Neural cell (in vitro differentiated cells): ENCODE results near the gene ANXA1. TPM values are rescaled to one million over a fixed set of nuclear protein-coding genes. Genes with fewer than 3 reads are reported as not detected.

Experiments
- H2AFZ ChIP-seq: fragments of 200-600, 300-800 bp; sonication (generic), shearing (Covaris generic); 2 replicates; pipeline ENCODE4 v1.6.0; 2014; ENCODE audit warnings: low read depth, mild to moderate bottlenecking, antibody characterized with exemption, low read length, moderate library complexity
- H3F3A ChIP-seq: fragments of 200-600 bp; shearing (Covaris generic); 2 replicates; pipeline ENCODE4 v1.6.1; 2016; ENCODE audit warnings: mild to moderate bottlenecking, moderate library complexity, mixed read lengths, antibody characterized with exemption, low read length; ENCODE audit not compliant: insufficient read depth, poor library complexity, severe bottlenecking
- H3K27ac ChIP-seq: fragments of 200-600, 300-800 bp; sonication (generic), shearing (Covaris generic); 2 replicates; pipeline ENCODE4 v1.5.1; 2014; ENCODE audit warnings: mild to moderate bottlenecking, low read length, moderate library complexity
- H3K27me3 ChIP-seq: fragments of 300-800, 200-600 bp; sonication (generic), shearing (Covaris generic); 2 replicates; pipeline ENCODE4 v1.6.0; 2014; ENCODE audit warnings: mild to moderate bottlenecking, low read depth, low read length, moderate library complexity; ENCODE audit not compliant: insufficient read depth
- H3K36me3 ChIP-seq: fragments of 300-800, 200-600 bp; sonication (generic), shearing (Covaris generic); 2 replicates; pipeline ENCODE4 v1.5.1; 2014; ENCODE audit warnings: mild to moderate bottlenecking, antibody characterized with exemption, low read length, moderate library complexity; ENCODE audit not compliant: insufficient read depth
- H3K4me2 ChIP-seq: fragments of 300-800, 200-600 bp; sonication (generic), shearing (Covaris generic); 2 replicates; pipeline ENCODE4 v1.6.0; 2014; ENCODE audit warnings: mild to moderate bottlenecking, low read length
- H3K4me3 ChIP-seq: fragments of 300-800, 200-600 bp; sonication (generic), shearing (Covaris generic); 2 replicates; pipeline ENCODE4 v1.5.1; 2014; ENCODE audit warnings: mild to moderate bottlenecking, low read length, moderate library complexity
- H3K79me2 ChIP-seq: fragments of 200-600 bp; shearing (Covaris generic); replicated peaks from 2 replicates; pipeline ENCODE4 v1.6.0; 2014; ENCODE audit warnings: mild to moderate bottlenecking, low read length, moderate library complexity; ENCODE audit not compliant: insufficient read depth
- H3K9ac ChIP-seq: fragments of 300-800, 200-600 bp; sonication (generic), shearing (Covaris generic); 2 replicates; pipeline ENCODE4 v1.6.1; 2016; ENCODE audit warnings: mild to moderate bottlenecking, low read length, mixed read lengths
- H3K9me2 ChIP-seq: fragments of 200-600 bp; shearing (Covaris generic); 2 replicates; pipeline ENCODE4 v1.6.1; 2016; ENCODE audit warnings: mild to moderate bottlenecking, low read length, mixed read lengths; ENCODE audit not compliant: insufficient read depth
- H3K9me3 ChIP-seq: fragments of 200-600, 300-800 bp; sonication (generic), shearing (Covaris generic); 2 replicates; pipeline ENCODE4 v1.6.1; 2016; ENCODE audit warnings: mild to moderate bottlenecking, mixed run types, low read length, moderate library complexity, mixed read lengths
- H4K20me1 ChIP-seq: fragments of 200-600 bp; shearing (Covaris generic); 2 replicates; pipeline ENCODE4 v1.6.1; 2016; ENCODE audit warnings: mild to moderate bottlenecking, mixed run types; ENCODE audit not compliant: insufficient read depth
- EP300 ChIP-seq: fragments of 450-650 bp; conservative IDR thresholded peaks from 2 replicates; pipeline ENCODE4 v1.6.1; 2014; ENCODE audit warnings: antibody characterized with exemption, mild to moderate bottlenecking, moderate library complexity; ENCODE audit not compliant: poor library complexity, severe bottlenecking
- EZH2 ChIP-seq: fragments of 200-600, 300-800 bp; shearing (Covaris generic), sonication (generic); IDR thresholded peaks from 2 replicates; pipeline ENCODE4 v1.6.1; 2014; ENCODE audit warnings: antibody characterized with exemption, low read length, borderline replicate concordance, mild to moderate bottlenecking; ENCODE audit not compliant: insufficient read depth, poor library complexity, severe bottlenecking
- MXI1 ChIP-seq: fragments of 450-650 bp; conservative IDR thresholded peaks from 2 replicates; pipeline ENCODE4 v1.6.1; 2014; ENCODE audit warnings: antibody characterized with exemption, mild to moderate bottlenecking; ENCODE audit not compliant: poor library complexity, severe bottlenecking
- POLR2AphosphoS5 ChIP-seq: IDR thresholded peaks from 2 replicates; pipeline ENCODE4 v1.6.1; 2012
- RAD21 ChIP-seq: fragments of 450-650 bp; conservative IDR thresholded peaks from 2 replicates; pipeline ENCODE4 v1.6.1; 2014; ENCODE audit warnings: antibody characterized with exemption, mild to moderate bottlenecking, moderate library complexity
- REST ChIP-seq: IDR thresholded peaks from 2 replicates; pipeline ENCODE4 v1.6.1; 2012; ENCODE audit warnings: borderline replicate concordance
- SMC3 ChIP-seq: fragments of 450-650 bp; conservative IDR thresholded peaks from 2 replicates; pipeline ENCODE4 v1.6.1; 2014; ENCODE audit warnings: antibody characterized with exemption, mild to moderate bottlenecking, moderate library complexity; ENCODE audit not compliant: poor library complexity
- TAF1 ChIP-seq: IDR thresholded peaks from 2 replicates; pipeline ENCODE4 v1.6.1; 2012; ENCODE audit warnings: low read depth
- polyA plus RNA-seq: library from polyadenylated mRNA; depleted of rRNA; stranded (reverse); fragments of >200 nt; gene quantifications from 2 replicates; pipeline ENCODE4 v1.2.3, GENCODE V29; 2014
- TF ChIP-seq, protein P1 (sequence below): fragments of 450-650 bp; IDR thresholded peaks from 2 replicates; pipeline ENCODE4 v1.5.1; 2014; ENCODE audit warnings: antibody characterized with exemption, mild to moderate bottlenecking, moderate library complexity; ENCODE audit not compliant: poor library complexity, severe bottlenecking

ANXA1 gene
- polyA plus RNA-seq, 1 donor from 2014 or later = 5.8 TPM

GRCh38 chr9:73167614-73168013 lies 15.9 kb downstream of the ANXA1 start:
- Histone ChIP-seq H3K27me3 (no peaks in the 10 kb centered on the region), H3K9ac (no peak overlapping the region), H3K9me3 (no peaks in the 10 kb centered on the region), H3K36me3 (no peaks in the 10 kb centered on the region), H4K20me1 (no peaks in the 10 kb centered on the region), H3K9me2 (no peaks in the 10 kb centered on the region), H3K4me3 (no peak overlapping the region), H3F3A (no peaks in the 10 kb centered on the region), H3K4me2 (no peak overlapping the region), H3K27ac (no peak overlapping the region), H3K79me2 (no peaks in the 10 kb centered on the region), H2AFZ (no peak overlapping the region)
- TF ChIP-seq EZH2 (no peak), SMC3 (no peak), RAD21 (no peak), EP300 (no peak), REST (no peak), MXI1 (no peak), TAF1 (no peak), POLR2AphosphoS5 (no peak)
- TF ChIP-seq, protein P1, sequence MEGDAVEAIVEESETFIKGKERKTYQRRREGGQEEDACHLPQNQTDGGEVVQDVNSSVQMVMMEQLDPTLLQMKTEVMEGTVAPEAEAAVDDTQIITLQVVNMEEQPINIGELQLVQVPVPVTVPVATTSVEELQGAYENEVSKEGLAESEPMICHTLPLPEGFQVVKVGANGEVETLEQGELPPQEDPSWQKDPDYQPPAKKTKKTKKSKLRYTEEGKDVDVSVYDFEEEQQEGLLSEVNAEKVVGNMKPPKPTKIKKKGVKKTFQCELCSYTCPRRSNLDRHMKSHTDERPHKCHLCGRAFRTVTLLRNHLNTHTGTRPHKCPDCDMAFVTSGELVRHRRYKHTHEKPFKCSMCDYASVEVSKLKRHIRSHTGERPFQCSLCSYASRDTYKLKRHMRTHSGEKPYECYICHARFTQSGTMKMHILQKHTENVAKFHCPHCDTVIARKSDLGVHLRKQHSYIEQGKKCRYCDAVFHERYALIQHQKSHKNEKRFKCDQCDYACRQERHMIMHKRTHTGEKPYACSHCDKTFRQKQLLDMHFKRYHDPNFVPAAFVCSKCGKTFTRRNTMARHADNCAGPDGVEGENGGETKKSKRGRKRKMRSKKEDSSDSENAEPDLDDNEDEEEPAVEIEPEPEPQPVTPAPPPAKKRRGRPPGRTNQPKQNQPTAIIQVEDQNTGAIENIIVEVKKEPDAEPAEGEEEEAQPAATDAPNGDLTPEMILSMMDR = no peak

DNA sequence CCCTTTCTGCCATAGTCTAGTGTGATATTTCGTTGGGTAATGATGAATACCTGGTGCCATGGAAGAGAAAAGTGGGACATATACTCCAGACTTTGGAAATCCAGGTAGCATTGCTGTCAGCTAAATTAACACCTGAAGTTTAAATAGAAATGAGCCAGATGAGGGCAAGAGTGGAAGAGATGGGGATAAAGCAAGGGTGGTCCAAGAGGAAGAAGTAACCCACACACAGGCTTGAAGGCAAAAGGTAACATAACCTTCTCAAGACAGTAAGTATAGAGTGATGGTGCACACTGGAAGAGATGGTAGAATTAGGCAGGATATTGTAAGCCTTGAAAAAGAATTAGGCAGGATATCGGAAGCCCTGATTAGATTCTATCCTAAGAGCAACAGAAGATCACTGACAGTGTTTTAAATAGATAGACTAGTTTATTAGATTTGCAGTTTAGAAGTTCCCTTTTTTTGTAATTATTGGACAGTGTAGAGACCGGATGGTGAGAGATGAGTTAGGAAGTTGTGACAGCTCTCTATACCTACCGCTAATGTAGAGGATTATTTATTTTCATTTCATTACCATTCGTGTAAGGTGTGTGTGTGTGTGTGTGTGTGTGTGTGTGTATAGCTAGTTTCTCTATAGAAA lies 16.8 kb downstream of the ANXA1 start:
- no peaks in the 10 kb centered on the region for H3K9me2 ChIP-seq
- no peaks in the 10 kb centered on the region for H3K9me3 ChIP-seq
- no peak overlapping the region for H3K9ac ChIP-seq
- H3K4me2 ChIP-seq = no peak overlapping the region
- no peak overlapping the region for H2AFZ ChIP-seq
- H3K79me2 ChIP-seq = no peaks in the 10 kb centered on the region
- H3K36me3 ChIP-seq = no peaks in the 10 kb centered on the region
- H4K20me1 ChIP-seq = no peaks in the 10 kb centered on the region
- H3K27me3 ChIP-seq = no peaks in the 10 kb centered on the region
- no peak overlapping the region for H3K4me3 ChIP-seq
- TF ChIP-seq TAF1 = no peak
- TF ChIP-seq SMC3 = no peak
- TF ChIP-seq MXI1 = no peak
- TF ChIP-seq EP300 = no peak
- no peak for TF ChIP-seq REST
- TF ChIP-seq EZH2 = no peak
- no peak for TF ChIP-seq RAD21
- no peak for TF ChIP-seq POLR2AphosphoS5
- TF ChIP-seq, protein P1 = no peak
- H3K27ac ChIP-seq = no peak overlapping the region
- no peaks in the 10 kb centered on the region for H3F3A ChIP-seq
